Neural cell (in vitro differentiated cells): ENCODE results near the gene PRRT4. TPM values are rescaled to one million over a fixed set of nuclear protein-coding genes. Genes with fewer than 3 reads are reported as not detected.

Experiments used
- H2AFZ ChIP-seq: fragments of 200-600, 300-800 bp; sonication (generic), shearing (Covaris generic); 2 replicates; pipeline ENCODE4 v1.6.0; 2014; ENCODE audit warnings: low read depth, mild to moderate bottlenecking, antibody characterized with exemption, low read length, moderate library complexity
- H3F3A ChIP-seq: fragments of 200-600 bp; shearing (Covaris generic); 2 replicates; pipeline ENCODE4 v1.6.1; 2016; ENCODE audit warnings: mild to moderate bottlenecking, moderate library complexity, mixed read lengths, antibody characterized with exemption, low read length; ENCODE audit not compliant: insufficient read depth, poor library complexity, severe bottlenecking
- H3K27ac ChIP-seq: fragments of 200-600, 300-800 bp; sonication (generic), shearing (Covaris generic); 2 replicates; pipeline ENCODE4 v1.5.1; 2014; ENCODE audit warnings: mild to moderate bottlenecking, low read length, moderate library complexity
- H3K27me3 ChIP-seq: fragments of 300-800, 200-600 bp; sonication (generic), shearing (Covaris generic); 2 replicates; pipeline ENCODE4 v1.6.0; 2014; ENCODE audit warnings: mild to moderate bottlenecking, low read depth, low read length, moderate library complexity; ENCODE audit not compliant: insufficient read depth
- H3K36me3 ChIP-seq: fragments of 300-800, 200-600 bp; sonication (generic), shearing (Covaris generic); 2 replicates; pipeline ENCODE4 v1.5.1; 2014; ENCODE audit warnings: mild to moderate bottlenecking, antibody characterized with exemption, low read length, moderate library complexity; ENCODE audit not compliant: insufficient read depth
- H3K4me2 ChIP-seq: fragments of 300-800, 200-600 bp; sonication (generic), shearing (Covaris generic); 2 replicates; pipeline ENCODE4 v1.6.0; 2014; ENCODE audit warnings: mild to moderate bottlenecking, low read length
- H3K4me3 ChIP-seq: fragments of 300-800, 200-600 bp; sonication (generic), shearing (Covaris generic); 2 replicates; pipeline ENCODE4 v1.5.1; 2014; ENCODE audit warnings: mild to moderate bottlenecking, low read length, moderate library complexity
- H3K79me2 ChIP-seq: fragments of 200-600 bp; shearing (Covaris generic); replicated peaks from 2 replicates; pipeline ENCODE4 v1.6.0; 2014; ENCODE audit warnings: mild to moderate bottlenecking, low read length, moderate library complexity; ENCODE audit not compliant: insufficient read depth
- H3K9ac ChIP-seq: fragments of 300-800, 200-600 bp; sonication (generic), shearing (Covaris generic); 2 replicates; pipeline ENCODE4 v1.6.1; 2016; ENCODE audit warnings: mild to moderate bottlenecking, low read length, mixed read lengths
- H3K9me2 ChIP-seq: fragments of 200-600 bp; shearing (Covaris generic); 2 replicates; pipeline ENCODE4 v1.6.1; 2016; ENCODE audit warnings: mild to moderate bottlenecking, low read length, mixed read lengths; ENCODE audit not compliant: insufficient read depth
- H3K9me3 ChIP-seq: fragments of 200-600, 300-800 bp; sonication (generic), shearing (Covaris generic); 2 replicates; pipeline ENCODE4 v1.6.1; 2016; ENCODE audit warnings: mild to moderate bottlenecking, mixed run types, low read length, moderate library complexity, mixed read lengths
- H4K20me1 ChIP-seq: fragments of 200-600 bp; shearing (Covaris generic); 2 replicates; pipeline ENCODE4 v1.6.1; 2016; ENCODE audit warnings: mild to moderate bottlenecking, mixed run types; ENCODE audit not compliant: insufficient read depth
- EP300 ChIP-seq: fragments of 450-650 bp; conservative IDR thresholded peaks from 2 replicates; pipeline ENCODE4 v1.6.1; 2014; ENCODE audit warnings: antibody characterized with exemption, mild to moderate bottlenecking, moderate library complexity; ENCODE audit not compliant: poor library complexity, severe bottlenecking
- EZH2 ChIP-seq: fragments of 200-600, 300-800 bp; shearing (Covaris generic), sonication (generic); IDR thresholded peaks from 2 replicates; pipeline ENCODE4 v1.6.1; 2014; ENCODE audit warnings: antibody characterized with exemption, low read length, borderline replicate concordance, mild to moderate bottlenecking; ENCODE audit not compliant: insufficient read depth, poor library complexity, severe bottlenecking
- MXI1 ChIP-seq: fragments of 450-650 bp; conservative IDR thresholded peaks from 2 replicates; pipeline ENCODE4 v1.6.1; 2014; ENCODE audit warnings: antibody characterized with exemption, mild to moderate bottlenecking; ENCODE audit not compliant: poor library complexity, severe bottlenecking
- POLR2AphosphoS5 ChIP-seq: IDR thresholded peaks from 2 replicates; pipeline ENCODE4 v1.6.1; 2012
- RAD21 ChIP-seq: fragments of 450-650 bp; conservative IDR thresholded peaks from 2 replicates; pipeline ENCODE4 v1.6.1; 2014; ENCODE audit warnings: antibody characterized with exemption, mild to moderate bottlenecking, moderate library complexity
- SMC3 ChIP-seq: fragments of 450-650 bp; conservative IDR thresholded peaks from 2 replicates; pipeline ENCODE4 v1.6.1; 2014; ENCODE audit warnings: antibody characterized with exemption, mild to moderate bottlenecking, moderate library complexity; ENCODE audit not compliant: poor library complexity
- TAF1 ChIP-seq: IDR thresholded peaks from 2 replicates; pipeline ENCODE4 v1.6.1; 2012; ENCODE audit warnings: low read depth
- polyA plus RNA-seq: library from polyadenylated mRNA; depleted of rRNA; stranded (reverse); fragments of >200 nt; gene quantifications from 2 replicates; pipeline ENCODE4 v1.2.3, GENCODE V29; 2014
- TF ChIP-seq, protein P1 (sequence below): IDR thresholded peaks from 2 replicates; pipeline ENCODE4 v1.6.1; 2012; ENCODE audit warnings: borderline replicate concordance
- TF ChIP-seq, protein P2 (sequence below): fragments of 450-650 bp; IDR thresholded peaks from 2 replicates; pipeline ENCODE4 v1.5.1; 2014; ENCODE audit warnings: antibody characterized with exemption, mild to moderate bottlenecking, moderate library complexity; ENCODE audit not compliant: poor library complexity, severe bottlenecking

Gene PRRT4
- polyA plus RNA-seq, 1 donor from 2014 or later = 32.5 TPM

DNA sequence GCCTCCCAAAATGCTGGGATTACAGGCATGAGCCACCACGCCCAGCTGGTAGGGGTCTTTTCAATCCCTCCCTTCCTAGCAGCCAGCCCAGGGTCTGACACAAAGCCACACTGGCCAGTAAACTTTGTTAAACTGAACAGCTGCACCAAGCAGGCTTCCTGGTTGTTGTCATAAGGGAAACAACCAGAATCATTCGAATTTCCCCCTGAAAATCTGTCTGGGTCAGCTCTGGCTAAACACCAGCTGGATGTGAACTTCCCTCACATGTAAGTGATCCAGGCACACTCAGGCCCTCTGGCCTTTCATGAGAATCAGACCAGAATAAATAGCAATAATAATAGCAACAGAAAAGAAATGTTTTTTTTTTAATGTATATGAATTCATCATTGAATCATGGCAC is 40.9 kb upstream of the PRRT4 start:
- H3K27me3 ChIP-seq = peaks cover 5% of the 10 kb centered on the region
- H3K9me2 ChIP-seq = no peaks in the 10 kb centered on the region
- H3K4me3 ChIP-seq = no peak overlapping the region
- H3K4me2 ChIP-seq = no peak overlapping the region
- H3K9ac ChIP-seq = no peak overlapping the region
- peaks cover 3% of the 10 kb centered on the region for H3F3A ChIP-seq
- no peak overlapping the region for H3K27ac ChIP-seq
- H4K20me1 ChIP-seq = no peaks in the 10 kb centered on the region
- no peak for TF ChIP-seq EZH2
- TF ChIP-seq TAF1 = no peak
- TF ChIP-seq, protein P1, sequence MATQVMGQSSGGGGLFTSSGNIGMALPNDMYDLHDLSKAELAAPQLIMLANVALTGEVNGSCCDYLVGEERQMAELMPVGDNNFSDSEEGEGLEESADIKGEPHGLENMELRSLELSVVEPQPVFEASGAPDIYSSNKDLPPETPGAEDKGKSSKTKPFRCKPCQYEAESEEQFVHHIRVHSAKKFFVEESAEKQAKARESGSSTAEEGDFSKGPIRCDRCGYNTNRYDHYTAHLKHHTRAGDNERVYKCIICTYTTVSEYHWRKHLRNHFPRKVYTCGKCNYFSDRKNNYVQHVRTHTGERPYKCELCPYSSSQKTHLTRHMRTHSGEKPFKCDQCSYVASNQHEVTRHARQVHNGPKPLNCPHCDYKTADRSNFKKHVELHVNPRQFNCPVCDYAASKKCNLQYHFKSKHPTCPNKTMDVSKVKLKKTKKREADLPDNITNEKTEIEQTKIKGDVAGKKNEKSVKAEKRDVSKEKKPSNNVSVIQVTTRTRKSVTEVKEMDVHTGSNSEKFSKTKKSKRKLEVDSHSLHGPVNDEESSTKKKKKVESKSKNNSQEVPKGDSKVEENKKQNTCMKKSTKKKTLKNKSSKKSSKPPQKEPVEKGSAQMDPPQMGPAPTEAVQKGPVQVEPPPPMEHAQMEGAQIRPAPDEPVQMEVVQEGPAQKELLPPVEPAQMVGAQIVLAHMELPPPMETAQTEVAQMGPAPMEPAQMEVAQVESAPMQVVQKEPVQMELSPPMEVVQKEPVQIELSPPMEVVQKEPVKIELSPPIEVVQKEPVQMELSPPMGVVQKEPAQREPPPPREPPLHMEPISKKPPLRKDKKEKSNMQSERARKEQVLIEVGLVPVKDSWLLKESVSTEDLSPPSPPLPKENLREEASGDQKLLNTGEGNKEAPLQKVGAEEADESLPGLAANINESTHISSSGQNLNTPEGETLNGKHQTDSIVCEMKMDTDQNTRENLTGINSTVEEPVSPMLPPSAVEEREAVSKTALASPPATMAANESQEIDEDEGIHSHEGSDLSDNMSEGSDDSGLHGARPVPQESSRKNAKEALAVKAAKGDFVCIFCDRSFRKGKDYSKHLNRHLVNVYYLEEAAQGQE = no peak
- no peak for TF ChIP-seq POLR2AphosphoS5
- TF ChIP-seq, protein P2, sequence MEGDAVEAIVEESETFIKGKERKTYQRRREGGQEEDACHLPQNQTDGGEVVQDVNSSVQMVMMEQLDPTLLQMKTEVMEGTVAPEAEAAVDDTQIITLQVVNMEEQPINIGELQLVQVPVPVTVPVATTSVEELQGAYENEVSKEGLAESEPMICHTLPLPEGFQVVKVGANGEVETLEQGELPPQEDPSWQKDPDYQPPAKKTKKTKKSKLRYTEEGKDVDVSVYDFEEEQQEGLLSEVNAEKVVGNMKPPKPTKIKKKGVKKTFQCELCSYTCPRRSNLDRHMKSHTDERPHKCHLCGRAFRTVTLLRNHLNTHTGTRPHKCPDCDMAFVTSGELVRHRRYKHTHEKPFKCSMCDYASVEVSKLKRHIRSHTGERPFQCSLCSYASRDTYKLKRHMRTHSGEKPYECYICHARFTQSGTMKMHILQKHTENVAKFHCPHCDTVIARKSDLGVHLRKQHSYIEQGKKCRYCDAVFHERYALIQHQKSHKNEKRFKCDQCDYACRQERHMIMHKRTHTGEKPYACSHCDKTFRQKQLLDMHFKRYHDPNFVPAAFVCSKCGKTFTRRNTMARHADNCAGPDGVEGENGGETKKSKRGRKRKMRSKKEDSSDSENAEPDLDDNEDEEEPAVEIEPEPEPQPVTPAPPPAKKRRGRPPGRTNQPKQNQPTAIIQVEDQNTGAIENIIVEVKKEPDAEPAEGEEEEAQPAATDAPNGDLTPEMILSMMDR = no peak
- no peak for TF ChIP-seq EP300
- TF ChIP-seq MXI1 = no peak
- TF ChIP-seq RAD21 = no peak
- TF ChIP-seq SMC3 = no peak
- no peaks in the 10 kb centered on the region for H3K36me3 ChIP-seq
- peaks cover 6% of the 10 kb centered on the region for H3K79me2 ChIP-seq
- no peak overlapping the region for H2AFZ ChIP-seq
- no peaks in the 10 kb centered on the region for H3K9me3 ChIP-seq

DNA sequence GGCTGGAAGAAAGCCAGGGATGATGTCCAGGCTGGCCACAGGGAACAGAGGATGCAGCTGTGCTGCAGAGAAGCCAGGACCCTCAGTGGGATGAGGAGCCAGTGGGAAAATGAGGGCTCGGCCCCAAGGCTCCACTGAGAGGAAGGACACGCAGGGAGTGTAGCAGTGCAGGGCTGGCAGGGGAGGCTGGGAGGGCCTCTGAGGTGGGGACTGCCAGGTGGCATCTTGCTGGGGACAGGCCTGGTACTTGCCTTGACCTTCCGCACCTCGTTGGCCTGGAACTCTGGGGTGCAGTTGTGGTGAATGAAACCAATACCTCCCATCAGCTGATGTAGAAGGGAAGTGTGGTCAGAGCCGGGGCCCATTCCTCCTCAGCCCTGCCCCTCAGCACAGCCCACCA is 39.1 kb upstream of the PRRT4 start:
- Histone ChIP-seq H3K9me3 (no peaks in the 10 kb centered on the region), H3K4me2 (no peak overlapping the region), H3F3A (no peaks in the 10 kb centered on the region), H3K9me2 (no peaks in the 10 kb centered on the region), H2AFZ (no peak overlapping the region), H3K27ac (no peak overlapping the region), H3K36me3 (no peaks in the 10 kb centered on the region), H3K27me3 (no peaks in the 10 kb centered on the region), H3K9ac (no peak overlapping the region), H3K79me2 (peaks cover 6% of the 10 kb centered on the region), H4K20me1 (no peaks in the 10 kb centered on the region), H3K4me3 (no peak overlapping the region)
- TF ChIP-seq POLR2AphosphoS5 (no peak), TAF1 (no peak), SMC3 (no peak), EZH2 (no peak), RAD21 (no peak), EP300 (no peak), MXI1 (no peak)
- TF ChIP-seq, protein P2 = no peak
- TF ChIP-seq, protein P1 = no peak
